ENCODE data around the gene PXMP4.

The PXMP4 gene

GRCh38 chr20:33693741-33694638 is 26.1 kb downstream of the PXMP4 start:
- Histone ChIP-seq H3K4me3 (ENCODE audit: low read depth in 1 of 2, low read length in 1 of 2) (no peak overlapping the region), H3K27me3 (no peaks in the 10 kb centered on the region), H3K27ac (no peak overlapping the region), H3K9me3 (no peaks in the 10 kb centered on the region), H3K36me3 (no peaks in the 10 kb centered on the region), H3K4me1 (ENCODE audit: control insufficient read depth in 1 of 2, insufficient read depth in 1 of 2, low read depth in 1 of 2, low read length in 1 of 2) (no peaks in the 10 kb centered on the region)
- no peak for TF ChIP-seq CTCF (IDR thresholded peaks at IDR 0.05)

GRCh38 chr20:33693289-33693688 is 26.8 kb downstream of the PXMP4 start:
- Histone ChIP-seq H3K36me3 (no peaks in the 10 kb centered on the region), H3K9me3 (no peaks in the 10 kb centered on the region), H3K4me3 (ENCODE audit: low read depth in 1 of 2, low read length in 1 of 2) (no peak overlapping the region), H3K4me1 (ENCODE audit: control insufficient read depth in 1 of 2, insufficient read depth in 1 of 2, low read depth in 1 of 2, low read length in 1 of 2) (no peaks in the 10 kb centered on the region), H3K27ac (no peak overlapping the region), H3K27me3 (no peaks in the 10 kb centered on the region)
- TF ChIP-seq CTCF (IDR thresholded peaks at IDR 0.05): no peak

GRCh38 chr20:33689973-33690372 is 30.1 kb downstream of the PXMP4 start:
- no peak for TF ChIP-seq CTCF (IDR thresholded peaks at IDR 0.05)
- Histone ChIP-seq H3K27ac (no peak overlapping the region), H3K4me1 (ENCODE audit: control insufficient read depth in 1 of 2, insufficient read depth in 1 of 2, low read depth in 1 of 2, low read length in 1 of 2) (peaks cover 14 to 16% of the 10 kb centered on the region in 2 experiments), H3K9me3 (no peaks in the 10 kb centered on the region), H3K36me3 (no peaks in the 10 kb centered on the region), H3K27me3 (no peaks in the 10 kb centered on the region), H3K4me3 (ENCODE audit: low read depth in 1 of 2, low read length in 1 of 2) (no peak overlapping the region)

- Histone ChIP-seq H3K27me3 (no peaks in the 10 kb centered on the region), H3K9me3 (no peaks in the 10 kb centered on the region), H3K4me3 (ENCODE audit: low read depth in 1 of 2, low read length in 1 of 2) (no peak overlapping the region), H3K27ac (no peak overlapping the region), H3K36me3 (no peaks in the 10 kb centered on the region), H3K4me1 (ENCODE audit: control insufficient read depth in 1 of 2, insufficient read depth in 1 of 2, low read depth in 1 of 2, low read length in 1 of 2) (peaks cover 18 to 21% of the 10 kb centered on the region in 2 experiments)
- TF ChIP-seq CTCF (IDR thresholded peaks at IDR 0.05): no peak
These were observed 30.6 kb downstream of the PXMP4 start for GRCh38 chr20:33689493-33689892.

GRCh38 chr20:33688938-33689424 is 31.1 kb downstream of the PXMP4 start:
- no peaks in the 10 kb centered on the region for H3K36me3 ChIP-seq
- peaks cover 18 to 22% of the 10 kb centered on the region in 2 experiments for H3K4me1 ChIP-seq (ENCODE audit: control insufficient read depth in 1 of 2, insufficient read depth in 1 of 2, low read depth in 1 of 2, low read length in 1 of 2)
- no peaks in the 10 kb centered on the region for H3K9me3 ChIP-seq
- H3K27ac ChIP-seq: no peak overlapping the region
- no peak overlapping the region for H3K4me3 ChIP-seq (ENCODE audit: low read depth in 1 of 2, low read length in 1 of 2)
- no peak for TF ChIP-seq CTCF (IDR thresholded peaks at IDR 0.05)
- H3K27me3 ChIP-seq: no peaks in the 10 kb centered on the region

All from neutrophil (primary cell).